ENCODE measurements around the gene ROR1. TPM values are rescaled to one million over a fixed set of nuclear protein-coding genes. Genes with fewer than 3 reads are reported as not detected.

The ROR1 gene
- total RNA-seq, 4 donors from 2014 or later, result 5.1 to 7.3 (median 6.5) TPM

GRCh38 chr1:63955370-63956145 is 181.7 kb downstream of the ROR1 start:
- H3K4me3 ChIP-seq, result no peak overlapping the region
- no peaks in the 10 kb centered on the region for H3K27me3 ChIP-seq
- H3K36me3 ChIP-seq, result no peaks in the 10 kb centered on the region
- H3K9me3 ChIP-seq, result peaks cover 0 to 21% (median 15%) of the 10 kb centered on the region in 4 donors
- 79% methylated on average over 8 of the region's 8 CpGs for WGBS
- H3K27ac ChIP-seq (replicated peaks in 1 of 4), result no peak overlapping the region
- no peak for DNase-seq (ENCODE audit: extremely low spot score)
- intact Hi-C loops (cut with DNase I), result no loop called here
- TF ChIP-seq POLR2AphosphoS5 (IDR thresholded peaks at IDR 0.05), result no peak
- TF ChIP-seq, protein P1, sequence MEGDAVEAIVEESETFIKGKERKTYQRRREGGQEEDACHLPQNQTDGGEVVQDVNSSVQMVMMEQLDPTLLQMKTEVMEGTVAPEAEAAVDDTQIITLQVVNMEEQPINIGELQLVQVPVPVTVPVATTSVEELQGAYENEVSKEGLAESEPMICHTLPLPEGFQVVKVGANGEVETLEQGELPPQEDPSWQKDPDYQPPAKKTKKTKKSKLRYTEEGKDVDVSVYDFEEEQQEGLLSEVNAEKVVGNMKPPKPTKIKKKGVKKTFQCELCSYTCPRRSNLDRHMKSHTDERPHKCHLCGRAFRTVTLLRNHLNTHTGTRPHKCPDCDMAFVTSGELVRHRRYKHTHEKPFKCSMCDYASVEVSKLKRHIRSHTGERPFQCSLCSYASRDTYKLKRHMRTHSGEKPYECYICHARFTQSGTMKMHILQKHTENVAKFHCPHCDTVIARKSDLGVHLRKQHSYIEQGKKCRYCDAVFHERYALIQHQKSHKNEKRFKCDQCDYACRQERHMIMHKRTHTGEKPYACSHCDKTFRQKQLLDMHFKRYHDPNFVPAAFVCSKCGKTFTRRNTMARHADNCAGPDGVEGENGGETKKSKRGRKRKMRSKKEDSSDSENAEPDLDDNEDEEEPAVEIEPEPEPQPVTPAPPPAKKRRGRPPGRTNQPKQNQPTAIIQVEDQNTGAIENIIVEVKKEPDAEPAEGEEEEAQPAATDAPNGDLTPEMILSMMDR (IDR thresholded peaks at IDR 0.05), result no peak
- no peak for TF ChIP-seq EP300 (IDR thresholded peaks at IDR 0.05)
- TF ChIP-seq POLR2A (IDR thresholded peaks at IDR 0.05; ENCODE audit: low read depth), result no peak
- peaks cover 3 to 6% (median 5%) of the 10 kb centered on the region in 4 donors for H3K4me1 ChIP-seq

GRCh38 chr1:63958556-63958955 is 184.7 kb downstream of the ROR1 start:
- no peak for DNase-seq (ENCODE audit: extremely low spot score)
- Histone ChIP-seq H3K4me3 (no peak overlapping the region), H3K4me1 (peaks cover 0 to 6% (median 4%) of the 10 kb centered on the region in 4 donors), H3K27ac (replicated peaks in 1 of 4) (no peak overlapping the region), H3K9me3 (peaks cover 0 to 18% (median 14%) of the 10 kb centered on the region in 4 donors), H3K36me3 (no peaks in the 10 kb centered on the region), H3K27me3 (no peaks in the 10 kb centered on the region)
- WGBS, result 94% methylated on average over 2 of the region's 2 CpGs
- intact Hi-C loops (cut with DNase I), result no loop called here
- TF ChIP-seq EP300 (IDR thresholded peaks at IDR 0.05) (no peak), POLR2AphosphoS5 (IDR thresholded peaks at IDR 0.05) (no peak), POLR2A (IDR thresholded peaks at IDR 0.05; ENCODE audit: low read depth) (no peak)
- TF ChIP-seq, protein P1 (IDR thresholded peaks at IDR 0.05), result no peak

GRCh38 chr1:63960326-63960725 is 186.5 kb downstream of the ROR1 start:
- intact Hi-C loops (cut with DNase I), result no loop called here
- DNase-seq (ENCODE audit: extremely low spot score), result no peak
- Histone ChIP-seq H3K4me3 (no peak overlapping the region), H3K4me1 (peaks cover 0 to 6% (median 4%) of the 10 kb centered on the region in 4 donors), H3K9me3 (peaks cover 0 to 6% (median 0%) of the 10 kb centered on the region in 4 donors), H3K27ac (replicated peaks in 1 of 4) (no peak overlapping the region), H3K36me3 (no peaks in the 10 kb centered on the region), H3K27me3 (no peaks in the 10 kb centered on the region)
- 78% methylated on average over 5 of the region's 5 CpGs for WGBS
- no peak for TF ChIP-seq EP300 (IDR thresholded peaks at IDR 0.05)
- TF ChIP-seq, protein P1 (IDR thresholded peaks at IDR 0.05), result no peak
- no peak for TF ChIP-seq POLR2A (IDR thresholded peaks at IDR 0.05; ENCODE audit: low read depth)
- no peak for TF ChIP-seq POLR2AphosphoS5 (IDR thresholded peaks at IDR 0.05)

GRCh38 chr1:63966016-63966415 is 192.2 kb downstream of the ROR1 start:
- DNase-seq (ENCODE audit: extremely low spot score), result no peak
- no peaks in the 10 kb centered on the region for H3K27me3 ChIP-seq
- H3K4me3 ChIP-seq, result no peak overlapping the region
- H3K36me3 ChIP-seq, result no peaks in the 10 kb centered on the region
- 91% methylated on average over 12 of the region's 12 CpGs for WGBS
- intact Hi-C loops (cut with DNase I), result no loop called here
- H3K4me1 ChIP-seq, result peaks cover 0 to 14% (median 11%) of the 10 kb centered on the region in 4 donors
- no peaks in the 10 kb centered on the region for H3K9me3 ChIP-seq
- TF ChIP-seq, protein P1 (IDR thresholded peaks at IDR 0.05), result no peak
- TF ChIP-seq EP300 (IDR thresholded peaks at IDR 0.05) (no peak), POLR2AphosphoS5 (IDR thresholded peaks at IDR 0.05) (no peak)
- H3K27ac ChIP-seq (replicated peaks in 1 of 4), result no peak overlapping the region
